MM.1S (cell line): ENCODE measurements around the gene MIOX.

ENCODE experiments used
- DNase-seq: peaks from one replicate; pipeline ENCODE4 v3.0.0-alpha.2; 2015
- H2AFZ ChIP-seq: fragments of 300-600 bp; sonication (generic); 2 replicates; pipeline ENCODE4 v1.6.0; 2016; ENCODE audit warnings: antibody characterized with exemption, low read length
- H3F3A ChIP-seq: fragments of 300-600 bp; sonication (generic); 2 replicates; pipeline ENCODE4 v1.6.1; 2016; ENCODE audit warnings: mild to moderate bottlenecking, antibody characterized with exemption, low read length, moderate library complexity, mixed read lengths; ENCODE audit not compliant: insufficient read depth
- H3K27ac ChIP-seq: fragments of 300-600 bp; sonication (generic); 2 replicates; pipeline ENCODE4 v1.5.1; 2016; ENCODE audit warnings: mild to moderate bottlenecking, low read length
- H3K27me3 ChIP-seq: fragments of 300-600 bp; sonication (generic); replicated peaks from 2 replicates; pipeline ENCODE4 v1.6.0; 2016; ENCODE audit warnings: low read length; ENCODE audit not compliant: insufficient read depth
- H3K36me3 ChIP-seq: fragments of 300-600 bp; sonication (generic); replicated peaks from 2 replicates; pipeline ENCODE4 v1.6.1; 2016; ENCODE audit warnings: mild to moderate bottlenecking, low read length, mixed read lengths; ENCODE audit not compliant: insufficient read depth
- H3K4me1 ChIP-seq: fragments of 300-600 bp; sonication (generic); 2 replicates; pipeline ENCODE4 v1.6.1; 2016; ENCODE audit warnings: low read length, mixed read lengths
- H3K4me2 ChIP-seq: fragments of 300-600 bp; sonication (generic); 2 replicates; pipeline ENCODE4 v1.6.0; 2016; ENCODE audit warnings: low read depth, low read length
- H3K4me3 ChIP-seq: fragments of 300-600 bp; sonication (generic); 2 replicates; pipeline ENCODE4 v1.5.1; 2016; ENCODE audit warnings: low read length, mixed read lengths
- H3K79me2 ChIP-seq: fragments of 300-600 bp; sonication (generic); 2 replicates; pipeline ENCODE4 v1.6.1; 2016; ENCODE audit warnings: mixed run types, low read length, mixed read lengths
- H3K9ac ChIP-seq: fragments of 300-600 bp; sonication (generic); 2 replicates; pipeline ENCODE4 v1.6.1; 2016; ENCODE audit warnings: low read length, mixed read lengths
- H3K9me2 ChIP-seq: fragments of 300-600 bp; sonication (generic); replicated peaks from 2 replicates; pipeline ENCODE4 v1.6.1; 2016; ENCODE audit warnings: mild to moderate bottlenecking, low read length, mixed read lengths; ENCODE audit not compliant: insufficient read depth
- H3K9me3 ChIP-seq: fragments of 300-600 bp; sonication (generic); replicated peaks from 2 replicates; pipeline ENCODE4 v1.6.1; 2016; ENCODE audit warnings: mild to moderate bottlenecking, low read length, mixed read lengths; ENCODE audit not compliant: insufficient read depth
- H4K20me1 ChIP-seq: fragments of 300-600 bp; sonication (generic); 2 replicates; pipeline ENCODE4 v1.6.1; 2016; ENCODE audit warnings: mild to moderate bottlenecking, low read length, moderate library complexity, mixed read lengths; ENCODE audit not compliant: insufficient read depth
- EZH2 ChIP-seq: fragments of 300-600 bp; sonication (generic); optimal IDR thresholded peaks from 2 replicates; pipeline ENCODE3; 2017; ENCODE audit warnings: low read depth, mild to moderate bottlenecking, antibody characterized with exemption, low read length, mixed read lengths
- EZH2phosphoT487 ChIP-seq: fragments of 300-600 bp; sonication (generic); IDR thresholded peaks from 2 replicates; pipeline ENCODE4 v1.6.1; 2018; ENCODE audit warnings: antibody characterized with exemption, low read length
- TF ChIP-seq, protein P1 (sequence below): fragments of 300-600 bp; sonication (generic); IDR thresholded peaks from 2 replicates; pipeline ENCODE4 v1.5.1; 2016; ENCODE audit warnings: antibody characterized with exemption, low read length, mixed read lengths

Gene MIOX

DNA sequence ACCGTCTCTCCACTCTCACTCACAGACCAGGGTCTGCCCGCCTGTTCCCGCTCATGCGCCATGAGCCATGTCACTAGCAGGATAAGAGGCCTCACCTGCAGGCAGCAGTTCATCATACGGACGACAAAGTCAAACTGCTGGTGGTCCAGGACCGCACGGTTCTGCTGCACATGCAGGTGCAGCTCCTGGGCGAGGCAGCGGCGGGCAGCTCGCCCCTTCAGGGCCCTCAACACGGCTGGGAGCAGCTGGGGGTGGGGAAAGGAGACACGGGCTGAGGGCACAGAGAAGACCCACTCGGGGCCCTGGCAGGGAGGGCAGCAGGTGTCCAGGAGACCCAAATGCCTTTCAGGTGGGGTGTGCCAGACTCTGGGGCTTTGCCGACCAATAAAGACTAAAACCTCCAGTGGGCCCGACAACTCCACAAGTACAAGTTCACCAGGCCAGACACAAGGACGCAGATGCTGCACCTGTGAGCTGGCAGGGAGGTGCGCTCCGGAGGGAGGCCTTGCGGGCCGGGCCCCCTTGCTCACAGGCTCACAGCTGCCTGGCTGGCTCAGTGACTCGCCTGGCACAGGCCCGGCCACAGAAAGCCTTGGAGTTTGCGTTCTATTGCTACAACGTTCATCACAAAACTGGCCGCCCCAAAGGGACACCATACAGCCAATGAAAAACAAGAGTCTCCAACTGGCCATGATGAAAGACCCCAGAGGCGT is 23.3 kb upstream of the MIOX start:
- Histone ChIP-seq H3K9ac (no peak overlapping the region), H3K4me3 (no peak overlapping the region), H3F3A (no peaks in the 10 kb centered on the region), H3K4me2 (no peak overlapping the region), H3K9me3 (no peaks in the 10 kb centered on the region), H3K36me3 (no peaks in the 10 kb centered on the region; the same call in none of the 2 replicates), H3K79me2 (peaks cover 12% of the 10 kb centered on the region), H4K20me1 (no peaks in the 10 kb centered on the region), H3K4me1 (no peaks in the 10 kb centered on the region), H3K27me3 (no peaks in the 10 kb centered on the region), H2AFZ (no peak overlapping the region), H3K9me2 (no peaks in the 10 kb centered on the region), H3K27ac (no peak overlapping the region)
- no peak for TF ChIP-seq EZH2phosphoT487
- TF ChIP-seq, protein P1, sequence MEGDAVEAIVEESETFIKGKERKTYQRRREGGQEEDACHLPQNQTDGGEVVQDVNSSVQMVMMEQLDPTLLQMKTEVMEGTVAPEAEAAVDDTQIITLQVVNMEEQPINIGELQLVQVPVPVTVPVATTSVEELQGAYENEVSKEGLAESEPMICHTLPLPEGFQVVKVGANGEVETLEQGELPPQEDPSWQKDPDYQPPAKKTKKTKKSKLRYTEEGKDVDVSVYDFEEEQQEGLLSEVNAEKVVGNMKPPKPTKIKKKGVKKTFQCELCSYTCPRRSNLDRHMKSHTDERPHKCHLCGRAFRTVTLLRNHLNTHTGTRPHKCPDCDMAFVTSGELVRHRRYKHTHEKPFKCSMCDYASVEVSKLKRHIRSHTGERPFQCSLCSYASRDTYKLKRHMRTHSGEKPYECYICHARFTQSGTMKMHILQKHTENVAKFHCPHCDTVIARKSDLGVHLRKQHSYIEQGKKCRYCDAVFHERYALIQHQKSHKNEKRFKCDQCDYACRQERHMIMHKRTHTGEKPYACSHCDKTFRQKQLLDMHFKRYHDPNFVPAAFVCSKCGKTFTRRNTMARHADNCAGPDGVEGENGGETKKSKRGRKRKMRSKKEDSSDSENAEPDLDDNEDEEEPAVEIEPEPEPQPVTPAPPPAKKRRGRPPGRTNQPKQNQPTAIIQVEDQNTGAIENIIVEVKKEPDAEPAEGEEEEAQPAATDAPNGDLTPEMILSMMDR: no peak
- no peak for TF ChIP-seq EZH2
- no peak for DNase-seq

- Histone ChIP-seq H3K4me2 (no peak overlapping the region), H3F3A (peaks cover 6% of the 10 kb centered on the region; the same call in 1 of the 2 replicates), H3K9me3 (no peaks in the 10 kb centered on the region), H4K20me1 (no peaks in the 10 kb centered on the region), H3K9me2 (no peaks in the 10 kb centered on the region), H3K27ac (no peak overlapping the region), H3K79me2 (peaks cover 23% of the 10 kb centered on the region), H3K4me1 (peaks cover 6% of the 10 kb centered on the region), H3K27me3 (no peaks in the 10 kb centered on the region), H3K36me3 (no peaks in the 10 kb centered on the region; the same call in none of the 2 replicates), H2AFZ (no peak overlapping the region), H3K4me3 (no peak overlapping the region), H3K9ac (no peak overlapping the region)
- TF ChIP-seq EZH2 (no peak), EZH2phosphoT487 (no peak)
- TF ChIP-seq, protein P1: no peak
- no peak for DNase-seq
Observed at GRCh38 chr22:50464451-50464850, 22.2 kb upstream of the MIOX start.

DNA sequence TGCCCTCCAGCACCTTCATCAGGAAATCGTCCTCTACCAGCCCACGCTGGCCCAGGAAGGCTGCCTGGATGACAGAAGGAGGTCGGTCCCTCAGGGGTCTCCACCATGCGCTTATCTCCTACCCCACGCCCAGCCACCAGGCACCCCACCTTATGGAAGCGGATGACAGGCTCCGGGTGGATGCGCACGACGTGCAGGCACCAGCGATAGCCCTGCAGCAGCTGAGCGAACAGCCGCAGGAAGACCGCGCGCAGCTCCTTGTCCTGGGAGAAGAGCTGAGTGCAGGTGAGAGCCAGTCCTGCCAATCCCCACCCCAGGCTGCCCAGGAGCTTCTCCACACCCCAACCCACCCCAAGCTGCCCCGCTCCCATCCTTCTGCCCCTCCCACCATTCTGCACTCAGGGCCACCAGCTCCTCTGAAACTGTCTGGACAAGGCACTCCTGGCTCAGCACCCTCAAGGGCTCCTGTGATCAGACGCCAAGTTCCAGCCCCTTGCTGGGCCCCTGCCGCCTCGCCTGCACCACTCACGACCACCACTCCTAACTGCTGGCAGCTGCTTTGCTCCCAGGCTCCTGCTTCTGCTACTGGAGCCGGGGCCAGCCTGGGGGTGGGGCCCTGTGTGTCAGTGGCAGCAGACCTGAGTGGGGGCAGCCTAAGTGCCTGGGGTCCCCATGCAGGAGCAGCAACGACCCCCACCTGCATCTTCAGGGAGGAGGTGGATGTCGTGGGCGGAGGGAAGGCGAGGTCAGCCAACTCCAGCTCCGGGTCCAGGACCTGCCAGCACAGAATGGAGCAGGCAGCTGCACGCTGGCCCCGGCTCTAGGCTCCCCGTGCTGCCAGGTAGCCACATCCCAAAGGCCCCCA is 21.4 kb upstream of the MIOX start:
- H3K4me2 ChIP-seq: no peak overlapping the region
- H3K9me3 ChIP-seq: no peaks in the 10 kb centered on the region
- no peak for DNase-seq
- H3K9me2 ChIP-seq: no peaks in the 10 kb centered on the region
- no peak overlapping the region for H3K27ac ChIP-seq
- peaks cover 13% of the 10 kb centered on the region for H3F3A ChIP-seq
- peaks cover 13% of the 10 kb centered on the region for H3K4me1 ChIP-seq
- no peak overlapping the region for H3K4me3 ChIP-seq
- TF ChIP-seq, protein P1: no peak
- H3K36me3 ChIP-seq: no peaks in the 10 kb centered on the region; the same call in none of the 2 replicates
- no peaks in the 10 kb centered on the region for H3K27me3 ChIP-seq
- no peaks in the 10 kb centered on the region for H4K20me1 ChIP-seq
- H3K9ac ChIP-seq: no peak overlapping the region
- peaks cover 31% of the 10 kb centered on the region for H3K79me2 ChIP-seq
- H2AFZ ChIP-seq: no peak overlapping the region
